Aorta (tissue), 5 donors: Measurements from ENCODE around the gene SSBP4. TPM values are rescaled to one million over a fixed set of nuclear protein-coding genes. Genes with fewer than 3 reads are reported as not detected.

Experiments
- ATAC-seq: fragments of 200-7000 bp; cut with Tn5 transposase; one replicate; pipeline ENCODE4 v1.9.1; 2022; ENCODE audit warnings: moderate library complexity; ENCODE audit not compliant: low FRiP score
- DNase-seq, 2 donors: peaks; one replicate each; pipeline ENCODE4 v3.0.0-alpha.2; 2020
- H3K27ac ChIP-seq, 2 donors: one replicate each; pipeline ENCODE4 v1.5.1; 2013; ENCODE audit warnings: low read length in 2 of 2, mild to moderate bottlenecking in 2 of 2, moderate library complexity in 2 of 2, control low read depth in 1 of 2, inconsistent platforms in 1 of 2, low read depth in 1 of 2
- H3K27me3 ChIP-seq, 2 donors: one replicate each; pipeline ENCODE4 v1.6.1; 2013; ENCODE audit warnings: control low read depth in 1 of 2, low read length in 1 of 2, mild to moderate bottlenecking in 1 of 2, moderate library complexity in 1 of 2; ENCODE audit not compliant: insufficient read depth in 2 of 2, control insufficient read depth in 1 of 2
- H3K36me3 ChIP-seq, 2 donors: one replicate each; pipeline ENCODE4 v1.6.1; 2013; ENCODE audit warnings: control low read depth in 1 of 2, low read length in 1 of 2, mild to moderate bottlenecking in 1 of 2; ENCODE audit not compliant: insufficient read depth in 2 of 2, control insufficient read depth in 1 of 2
- H3K4me1 ChIP-seq, 2 donors: one replicate each; pipeline ENCODE4 v1.6.1; 2013; ENCODE audit warnings: low read length in 2 of 2, control low read depth in 1 of 2, mild to moderate bottlenecking in 1 of 2, moderate library complexity in 1 of 2; ENCODE audit not compliant: insufficient read depth in 2 of 2, control insufficient read depth in 1 of 2
- H3K4me3 ChIP-seq, 2 donors: one replicate each; pipeline ENCODE4 v1.5.1; 2013; ENCODE audit warnings: low read length in 2 of 2, control low read depth in 1 of 2, mild to moderate bottlenecking in 1 of 2
- H3K9me3 ChIP-seq: one replicate; pipeline ENCODE4 v1.6.1; 2013; ENCODE audit warnings: mild to moderate bottlenecking, low read length; ENCODE audit not compliant: control insufficient read depth
- WGBS, 2 donors: extraction: QIAGEN DNeasy Blood & Tissue Kit; methylation state at CpG; one replicate each; pipeline ENCODE4 v1.1.7; 2013; 5-methylcytosine and 5-hydroxymethylcytosine counted together
- intact Hi-C, 2 donors: fragments of 100-400 bp; cut with DNase I; formaldehyde crosslinking; loops; one replicate each; pipeline versions ENCODE4 v1.14.2 to v1.15.0; 2022
- polyA plus RNA-seq, 2 donors: library from polyadenylated mRNA; stranded (reverse); fragments of 200-250 nt; gene quantifications; one replicate each; pipeline ENCODE4 v1.2.3, GENCODE V29; 2013
- total RNA-seq, 2 donors: library from RNA; stranded (reverse); fragmentation: NEBNext Ultra II Directional; extraction: Animal tissue kit (Norgen Biotek cat#: 25700); gene quantifications; one replicate each; pipeline ENCODE4 v1.2.1, GENCODE V29; 2021
- donor health status: healthy with polysubstance abuse.
- donor health status: Bipolar disorder and iron deficiency.
- donor health status: DM: no; HTN: no; CAD: no.
- donor health status: DM: no; HTN: no; CAD: no.
- donor health status: DM: yes; HTN: yes; CAD: no.

Gene SSBP4
- total and polyA plus RNA-seq, 4 donors = 40.6 to 150 (median 70.4) TPM

- Histone ChIP-seq H3K4me1 (no peaks in the 10 kb centered on the region), H3K27me3 (no peaks in the 10 kb centered on the region), H3K27ac (no peak overlapping the region), H3K9me3 (no peaks in the 10 kb centered on the region), H3K36me3 (no peaks in the 10 kb centered on the region), H3K4me3 (no peak overlapping the region)
- no peak for ATAC-seq
- DNase-seq = no peak
- 75 to 80% methylated on average over 3 of the region's 3 CpGs for WGBS, 2 donors
- intact Hi-C loops = loop anchor here in 1 of 2 donors (5.0 to 10.0 kb wide), 2 partner anchors 225 to 392 kb away; no protein-coding TSS in a partner anchor
Observed at GRCh38 chr19:18452386-18452785, 33.2 kb downstream of the SSBP4 start.

- intact Hi-C loops = loop anchor here in 1 of 2 donors (5.0 to 10.0 kb wide), 2 partner anchors 224 to 391 kb away; no protein-coding TSS in a partner anchor
- WGBS, 2 donors = 72 to 76% methylated on average over 10 of the region's 10 CpGs
- H3K36me3 ChIP-seq = no peaks in the 10 kb centered on the region
Observed at GRCh38 chr19:18453269-18454024, 34.2 kb downstream of the SSBP4 start.

GRCh38 chr19:18456279-18456678, 37.1 kb downstream of the SSBP4 start:
- DNase-seq (no peak), ATAC-seq (no peak)
- no peaks in the 10 kb centered on the region for H3K36me3 ChIP-seq
- no peaks in the 10 kb centered on the region for H3K27me3 ChIP-seq
- WGBS, 2 donors = 82 to 85% methylated on average over 4 of the region's 4 CpGs
- H3K4me3 ChIP-seq = no peak overlapping the region
- H3K27ac ChIP-seq = no peak overlapping the region
- no peaks in the 10 kb centered on the region for H3K4me1 ChIP-seq
- intact Hi-C loops = loop anchor here in 1 of 2 donors (5.0 to 10.0 kb wide), 2 partner anchors 131 to 389 kb away; partner anchors contain the start of gene REX1BD
- no peaks in the 10 kb centered on the region for H3K9me3 ChIP-seq

More at GRCh38 chr19:18453269-18454024, 34.2 kb downstream of the SSBP4 start:
- DNase-seq = no peak
- H3K27ac ChIP-seq = no peak overlapping the region
- no peaks in the 10 kb centered on the region for H3K9me3 ChIP-seq
- no peaks in the 10 kb centered on the region for H3K27me3 ChIP-seq
- no peaks in the 10 kb centered on the region for H3K4me1 ChIP-seq
- H3K4me3 ChIP-seq = no peak overlapping the region
- no peak for ATAC-seq

- intact Hi-C loops = loop anchor here in 1 of 2 donors (5.0 to 10.0 kb wide), 2 partner anchors 130 to 388 kb away; partner anchors contain the start of gene REX1BD
- Histone ChIP-seq H3K27ac (peak overlapping the region in 1 of 2 donors; percentile 14), H3K36me3 (no peaks in the 10 kb centered on the region), H3K4me1 (no peaks in the 10 kb centered on the region), H3K27me3 (no peaks in the 10 kb centered on the region), H3K9me3 (no peaks in the 10 kb centered on the region), H3K4me3 (no peak overlapping the region)
- ATAC-seq (peak; percentile 22), DNase-seq (peak; percentile 81 to 92)
- WGBS, 2 donors = 9 to 19% methylated on average over 9 of the region's 9 CpGs
Observed at GRCh38 chr19:18456974-18457373, 37.8 kb downstream of the SSBP4 start.

- H3K36me3 ChIP-seq = no peaks in the 10 kb centered on the region
- no peak for DNase-seq
- intact Hi-C loops = loop anchor here in 1 of 2 donors (5.0 to 10.0 kb wide), 2 partner anchors 130 to 387 kb away; partner anchors contain the start of gene REX1BD
- ATAC-seq = no peak
- WGBS, 2 donors = 77 to 78% methylated on average over 21 of the region's 21 CpGs
- H3K27ac ChIP-seq = peak overlapping the region in 1 of 2 donors; percentile 5
- H3K4me3 ChIP-seq = no peak overlapping the region
- H3K9me3 ChIP-seq = no peaks in the 10 kb centered on the region
- no peaks in the 10 kb centered on the region for H3K4me1 ChIP-seq
- H3K27me3 ChIP-seq = no peaks in the 10 kb centered on the region
Observed at GRCh38 chr19:18457483-18458331, 38.5 kb downstream of the SSBP4 start.

GRCh38 chr19:18460900-18461299, 41.7 kb downstream of the SSBP4 start:
- WGBS, 2 donors = 54 to 59% methylated on average over 12 of the region's 12 CpGs
- Histone ChIP-seq H3K27ac (peak overlapping the region in 1 of 2 donors; percentile 66), H3K4me1 (no peaks in the 10 kb centered on the region), H3K9me3 (no peaks in the 10 kb centered on the region), H3K4me3 (no peak overlapping the region), H3K27me3 (no peaks in the 10 kb centered on the region), H3K36me3 (no peaks in the 10 kb centered on the region)
- DNase-seq (no peak), ATAC-seq (no peak)
- intact Hi-C loops = loop anchor here (2.0 to 10.0 kb wide), 3 partner anchors 61 to 384 kb away; partner anchors contain the start of gene ELL (in 1 of the 2)

- peak overlapping the region in 1 of 2 donors; percentile 66 for H3K27ac ChIP-seq
- DNase-seq = no peak
- H3K27me3 ChIP-seq = no peaks in the 10 kb centered on the region
- ATAC-seq = no peak
- H3K36me3 ChIP-seq = no peaks in the 10 kb centered on the region
- no peaks in the 10 kb centered on the region for H3K9me3 ChIP-seq
- intact Hi-C loops = loop anchor here (2.0 to 10.0 kb wide), 3 partner anchors 61 to 383 kb away; partner anchors contain the start of gene ELL (in 1 of the 2)
- no peak overlapping the region for H3K4me3 ChIP-seq
- no peaks in the 10 kb centered on the region for H3K4me1 ChIP-seq
- 87% methylated on average over 22 of the region's 22 CpGs for WGBS, 2 donors
Observed at GRCh38 chr19:18461471-18461870, 42.3 kb downstream of the SSBP4 start.

GRCh38 chr19:18464646-18465045, 45.4 kb downstream of the SSBP4 start:
- ATAC-seq (peak; percentile 75), DNase-seq (peak; percentile 86 to 91)
- Histone ChIP-seq H3K36me3 (no peaks in the 10 kb centered on the region), H3K4me3 (no peak overlapping the region), H3K9me3 (no peaks in the 10 kb centered on the region), H3K4me1 (no peaks in the 10 kb centered on the region), H3K27me3 (no peaks in the 10 kb centered on the region), H3K27ac (peak overlapping the region; percentile 16 to 78)
- intact Hi-C loops = loop anchor here (5.0 to 10.0 kb wide), 4 partner anchors 38 to 380 kb away; partner anchors contain the start of gene ELL (in 1 of the 2)
- WGBS, 2 donors = 1 to 3% methylated on average over 8 of the region's 8 CpGs
